ENCODE results near the gene ETV6.
"Not testable (repeated sequence)": the region's sequence is repeated elsewhere in the genome, so short reads cannot be mapped to it uniquely, and the experiment has no call there.

ETV6 gene

GRCh38 chr12:11668611-11669010, 19.1 kb downstream of the ETV6 start:
- no peak for DNase-seq (ENCODE audit: low read depth in 2 of 2)

- DNase-seq (ENCODE audit: low read depth in 2 of 2): no peak
Measured at GRCh38 chr12:11669348-11669747, 19.9 kb downstream of the ETV6 start.

DNA sequence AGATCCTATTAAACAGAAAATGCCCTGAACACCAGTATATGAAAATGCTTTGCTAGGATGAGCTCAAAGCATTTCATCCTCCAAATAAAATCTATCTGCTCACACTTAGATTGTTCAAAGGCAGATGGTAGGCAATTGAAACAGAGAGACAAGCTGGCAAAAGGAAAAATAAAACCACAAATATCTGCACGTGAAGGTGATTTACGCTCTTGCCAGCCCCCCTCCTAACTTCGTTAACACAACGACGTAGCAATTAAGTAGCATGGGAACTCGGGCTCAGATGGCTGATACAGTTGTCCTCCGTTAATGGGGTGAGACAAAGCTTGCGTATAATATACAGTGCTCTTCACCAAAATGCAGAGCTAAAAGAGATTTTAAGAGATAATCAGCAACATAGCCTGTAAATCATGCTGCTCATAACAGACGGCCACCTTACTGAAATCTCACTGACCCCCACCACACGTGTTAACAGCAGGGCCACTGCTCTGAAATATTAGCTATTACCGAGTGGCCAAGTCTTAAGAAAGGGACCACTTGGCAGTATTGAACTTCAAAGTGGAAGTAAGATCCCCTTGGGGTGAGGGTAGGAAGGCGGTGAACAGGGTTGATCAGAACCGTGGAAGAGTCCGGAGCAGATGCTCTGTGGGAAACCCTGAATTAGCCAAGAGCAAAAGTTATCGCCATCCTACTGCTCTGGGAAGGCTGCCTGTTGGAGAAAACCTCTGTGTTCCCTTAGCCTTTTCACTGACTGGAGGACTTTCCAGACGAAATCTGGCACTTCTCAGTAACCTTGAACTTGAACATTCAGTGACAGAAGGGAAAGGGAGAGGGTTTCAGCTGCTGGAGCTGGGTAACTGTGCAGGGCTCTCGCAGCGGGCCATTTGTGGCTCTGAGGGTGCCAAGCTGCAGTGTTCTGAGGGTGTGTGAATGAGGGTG, 23.1 kb downstream of the ETV6 start:
- DNase-seq (ENCODE audit: low read depth in 2 of 2): no peak

DNA sequence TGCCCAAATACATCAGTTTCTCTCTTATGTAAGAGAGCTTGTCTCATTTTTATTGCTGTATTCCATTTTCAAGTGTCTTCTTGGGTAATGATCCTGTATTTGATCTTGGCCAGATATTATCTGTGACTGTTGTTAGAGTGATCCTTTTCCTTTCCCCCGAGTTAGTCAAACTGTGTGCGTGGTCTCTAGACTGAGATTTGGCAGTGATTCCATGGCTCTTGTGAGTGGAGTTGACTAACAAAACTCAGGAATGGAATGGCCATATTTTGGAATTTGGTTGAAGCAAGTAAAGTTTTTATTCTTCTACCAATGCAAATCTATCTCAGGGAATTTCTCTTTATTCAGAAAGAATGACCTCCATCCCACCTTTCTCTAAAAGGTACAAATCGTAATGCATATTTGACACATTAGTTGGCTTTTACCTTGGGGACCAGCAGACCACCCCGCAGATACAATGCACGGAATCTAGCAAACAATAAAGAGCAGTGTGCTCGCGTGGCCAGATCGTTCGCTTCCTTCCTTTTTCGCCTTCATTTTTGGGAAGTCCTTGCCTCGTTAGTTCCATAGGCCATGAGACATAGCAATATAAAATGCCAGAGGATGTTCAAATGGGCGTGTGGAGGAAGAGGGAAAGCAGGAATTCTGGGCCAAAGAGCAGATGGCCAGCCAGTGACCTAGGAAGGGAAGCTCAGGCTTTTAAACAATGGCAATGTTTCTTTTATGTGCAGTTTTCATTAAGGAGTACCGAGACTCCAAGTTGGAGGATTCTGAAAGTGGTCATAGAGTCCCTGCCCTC, 24.4 kb downstream of the ETV6 start:
- no peak for DNase-seq (ENCODE audit: low read depth in 2 of 2)

- no peak for DNase-seq (ENCODE audit: low read depth in 2 of 2)
Measured at GRCh38 chr12:11674894-11675390, 25.5 kb downstream of the ETV6 start.

DNA sequence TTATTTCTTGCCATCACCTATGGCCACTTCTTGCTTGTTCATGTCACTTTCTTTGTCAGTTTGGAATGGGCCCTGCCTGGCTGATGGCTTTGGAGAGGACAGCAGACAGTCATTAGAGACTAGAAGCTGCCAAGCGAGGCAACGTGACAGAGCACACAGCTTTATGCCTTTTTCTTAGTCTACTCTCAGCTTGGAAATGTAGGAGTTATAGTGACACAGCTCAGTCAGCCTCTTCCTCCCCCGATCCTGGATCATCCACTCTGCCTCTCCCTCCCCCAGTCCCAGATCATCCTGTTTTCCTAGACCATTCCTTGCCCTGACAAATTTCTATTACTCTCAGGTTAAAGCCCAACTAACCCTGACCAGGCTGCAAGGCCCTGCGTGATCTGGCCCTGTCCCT, 26.6 kb downstream of the ETV6 start:
- no peak for DNase-seq (ENCODE audit: low read depth in 2 of 2)

- DNase-seq (ENCODE audit: low read depth in 2 of 2): no peak
Measured at GRCh38 chr12:11677093-11677492, 27.6 kb downstream of the ETV6 start.

GRCh38 chr12:11677752-11678151, 28.3 kb downstream of the ETV6 start:
- no peak for DNase-seq (ENCODE audit: low read depth in 2 of 2)

DNA sequence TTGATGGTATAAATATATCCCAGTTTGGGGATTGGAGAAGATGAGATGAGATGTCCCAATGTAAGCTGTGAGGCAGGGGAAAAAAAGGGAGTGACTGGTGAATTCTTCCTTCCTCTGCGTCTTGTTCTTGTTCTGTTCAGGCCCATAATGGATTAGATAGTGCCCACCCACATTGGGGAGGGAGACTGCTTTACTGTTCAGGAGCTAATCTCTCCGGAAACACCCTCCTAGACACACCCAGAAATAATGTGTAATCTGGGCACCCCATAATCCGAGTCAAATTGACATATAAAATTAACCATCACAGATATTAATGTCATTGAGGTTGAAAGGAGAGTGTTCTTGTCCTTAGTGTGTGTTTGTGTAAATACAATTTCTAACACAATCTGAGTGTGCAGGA, 29.3 kb downstream of the ETV6 start:
- DNase-seq (ENCODE audit: low read depth in 2 of 2): no peak

DNA sequence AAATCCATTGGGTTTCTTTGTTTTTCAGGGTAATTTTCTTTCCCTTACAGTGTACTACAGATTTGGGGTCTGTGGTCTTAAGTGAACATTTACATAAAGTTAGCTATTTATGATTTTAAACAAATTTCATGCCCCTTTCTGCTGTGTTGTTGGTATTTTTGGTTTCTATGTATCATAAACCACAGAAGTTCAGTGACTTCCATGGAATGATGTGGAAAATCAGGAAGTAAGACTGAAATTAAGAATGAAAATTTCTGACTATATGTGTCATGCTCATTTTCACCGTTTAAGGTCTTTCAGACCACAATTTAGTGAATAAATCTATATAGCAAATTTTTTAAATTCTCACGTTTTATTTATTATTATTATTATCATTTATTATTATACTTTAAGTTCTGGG, 31.7 kb downstream of the ETV6 start:
- DNase-seq (ENCODE audit: low read depth in 2 of 2): no peak

DNA sequence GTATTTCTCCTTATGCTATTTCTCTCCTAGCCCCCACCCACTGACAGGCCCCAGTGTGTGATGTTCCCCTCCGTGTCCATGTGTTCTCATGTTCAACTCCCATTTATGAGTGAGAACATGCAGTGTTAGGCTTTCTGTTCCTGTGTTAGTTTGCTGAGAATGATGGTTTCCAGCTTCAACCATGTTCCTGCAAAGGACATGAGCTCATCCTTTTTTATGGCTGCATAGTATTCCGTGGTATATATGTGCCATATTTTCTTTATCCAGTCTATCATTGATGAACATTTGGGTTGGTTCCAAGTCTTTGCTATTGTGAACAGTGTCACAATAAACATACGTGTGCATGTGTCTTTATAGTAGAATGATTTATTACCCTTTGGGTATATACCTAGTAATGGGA, 32.2 kb downstream of the ETV6 start:
- not testable (repeated sequence) for DNase-seq (ENCODE audit: low read depth in 2 of 2)

DNA sequence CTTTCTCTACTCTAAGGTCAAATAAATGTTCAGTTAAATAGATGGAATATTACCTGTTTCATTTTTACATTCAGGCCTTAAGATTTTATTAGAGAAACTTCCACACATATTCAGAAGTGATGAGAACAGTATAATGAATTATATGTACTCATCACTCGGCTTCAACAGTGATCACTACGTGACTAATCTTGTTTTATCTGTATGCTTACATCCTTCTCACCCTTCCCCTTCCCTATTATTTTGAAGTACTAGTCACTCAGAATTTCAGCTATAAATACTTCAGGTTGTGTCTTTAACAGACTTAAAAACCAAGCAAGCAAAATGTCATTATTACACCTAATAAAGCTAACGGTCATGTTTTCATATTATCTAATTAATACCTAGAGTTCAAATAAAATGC, 34.9 kb downstream of the ETV6 start:
- DNase-seq (ENCODE audit: low read depth in 2 of 2): no peak

DNA sequence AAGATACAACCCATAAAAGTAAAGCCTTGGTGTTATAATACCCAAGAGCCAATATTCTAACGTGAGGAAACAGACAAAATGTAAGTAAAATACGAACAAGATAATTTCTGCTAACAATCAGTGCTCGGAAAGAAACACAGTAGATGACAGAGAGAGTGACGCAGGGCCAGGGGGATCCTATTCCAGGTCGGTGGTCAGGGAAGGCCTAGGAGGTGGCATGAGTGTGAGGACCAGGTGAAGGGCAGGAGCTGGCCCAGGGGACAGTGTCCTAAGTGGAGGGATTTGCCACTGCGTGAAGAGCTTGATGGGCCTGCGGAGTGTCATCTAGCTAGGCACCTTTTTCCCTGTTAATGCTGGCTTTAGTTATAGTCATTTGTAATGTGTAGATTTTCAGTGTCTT, 35.3 kb downstream of the ETV6 start:
- no peak for DNase-seq (ENCODE audit: low read depth in 2 of 2)

DNA sequence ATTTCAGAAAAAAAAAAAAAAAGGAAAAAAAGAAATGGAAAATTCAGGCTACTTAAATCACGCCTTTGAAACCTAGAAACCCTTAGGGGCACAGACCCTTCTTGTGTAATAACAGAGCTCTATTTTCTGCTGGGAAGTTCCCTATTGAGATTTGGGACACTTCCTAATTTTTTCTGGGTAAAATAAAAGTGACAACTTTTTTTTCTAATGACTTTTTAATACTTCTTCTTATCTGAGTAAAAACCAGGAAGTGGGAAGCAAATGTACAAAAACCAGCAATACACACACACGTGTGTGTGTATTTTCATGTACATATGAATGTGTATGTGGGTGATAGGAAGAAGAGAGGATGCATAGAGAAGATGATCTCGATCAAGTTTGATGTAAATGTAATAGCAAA, 35.8 kb downstream of the ETV6 start:
- DNase-seq (ENCODE audit: low read depth in 2 of 2): no peak

DNA sequence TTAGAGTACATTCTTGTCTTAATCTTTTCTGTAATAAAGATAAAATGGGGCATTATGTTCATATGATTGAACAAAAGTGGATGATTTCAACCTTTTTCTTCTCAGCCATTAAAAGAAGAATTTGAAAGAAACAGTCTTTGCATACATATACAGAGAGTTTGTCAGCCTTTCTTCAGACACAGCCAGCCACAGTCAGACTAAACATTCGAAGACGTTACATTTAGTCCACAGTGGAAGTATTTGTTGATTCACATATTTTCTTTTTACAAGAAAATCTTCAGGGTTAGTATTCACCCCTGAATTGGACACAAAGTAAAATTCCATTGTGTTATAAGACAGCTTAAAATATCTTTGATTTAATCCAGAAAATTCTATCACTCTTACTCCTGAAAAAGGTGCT, 36.2 kb downstream of the ETV6 start:
- no peak for DNase-seq (ENCODE audit: low read depth in 2 of 2)

GRCh38 chr12:11686120-11686519, 36.6 kb downstream of the ETV6 start:
- no peak for DNase-seq (ENCODE audit: low read depth in 2 of 2)

DNA sequence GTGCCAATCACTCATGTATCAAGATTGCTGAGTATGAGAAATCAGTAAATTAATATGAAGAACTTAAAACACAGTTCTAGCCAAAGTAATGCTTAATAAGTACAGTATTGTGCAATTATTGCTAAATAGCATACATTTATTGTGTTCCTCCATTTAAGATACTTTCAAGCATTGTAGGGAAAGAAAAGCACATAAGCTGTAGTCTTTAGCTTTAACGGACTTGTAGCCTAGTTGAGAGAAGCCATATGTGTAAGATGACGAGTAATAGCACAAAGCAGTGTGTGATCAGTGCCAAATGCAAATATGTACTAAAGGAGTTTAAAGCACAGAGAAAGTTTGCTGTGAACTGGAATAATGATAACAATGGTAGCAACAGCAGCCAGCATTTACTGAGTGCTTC, 38.1 kb downstream of the ETV6 start:
- DNase-seq (ENCODE audit: low read depth in 2 of 2): no peak

- DNase-seq (ENCODE audit: low read depth in 2 of 2): no peak
Measured at GRCh38 chr12:11688379-11688778, 38.9 kb downstream of the ETV6 start.

DNA sequence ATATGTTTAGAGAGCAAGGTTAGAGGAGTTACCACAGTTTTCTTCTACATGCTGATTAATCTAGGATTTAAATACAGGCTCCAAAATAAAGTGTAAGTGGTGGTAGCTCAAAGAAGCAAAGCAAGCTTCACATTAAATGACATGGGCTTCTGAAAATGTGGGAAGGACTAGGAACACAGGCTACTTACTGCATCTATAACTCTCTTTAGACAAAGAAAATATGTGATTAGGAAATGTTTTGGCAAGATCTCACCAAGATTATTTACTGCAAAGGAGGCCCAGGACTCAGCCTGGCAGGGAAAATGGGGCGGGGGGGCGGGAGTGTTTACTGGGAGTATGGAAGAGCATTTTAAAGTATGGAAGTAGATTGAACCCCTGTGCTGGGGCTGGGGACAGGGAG, 39.4 kb downstream of the ETV6 start:
- DNase-seq (ENCODE audit: low read depth in 2 of 2): no peak

DNA sequence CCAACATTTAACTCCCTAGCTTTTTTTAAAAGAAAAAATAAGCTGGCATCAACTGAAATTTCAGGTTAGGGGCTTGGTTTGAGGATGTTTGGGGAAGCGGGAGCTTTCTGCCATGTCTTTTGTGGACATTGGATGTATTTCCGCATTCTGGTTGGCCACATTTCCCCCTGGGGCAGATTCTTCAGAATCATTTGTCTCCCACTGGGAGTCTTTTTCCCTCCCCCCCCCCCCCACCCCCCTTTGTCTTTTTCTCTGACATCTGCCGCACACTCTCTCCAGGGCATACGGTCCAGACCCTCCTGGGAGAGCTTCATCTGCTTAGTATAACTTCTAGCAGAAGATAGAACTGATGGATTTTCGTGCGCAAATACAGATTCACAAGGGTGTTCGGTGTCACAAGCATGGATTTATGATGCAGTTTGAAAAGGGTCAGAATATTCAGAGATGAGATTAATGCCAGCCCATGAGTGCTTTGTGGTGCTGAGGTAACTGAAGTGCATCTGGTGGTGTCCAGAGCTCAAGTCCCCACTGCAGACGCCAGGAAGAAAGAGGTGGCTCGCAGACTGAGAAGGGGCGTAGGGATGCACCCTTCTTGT, 40.2 kb downstream of the ETV6 start:
- DNase-seq (ENCODE audit: low read depth in 2 of 2): no peak

DNA sequence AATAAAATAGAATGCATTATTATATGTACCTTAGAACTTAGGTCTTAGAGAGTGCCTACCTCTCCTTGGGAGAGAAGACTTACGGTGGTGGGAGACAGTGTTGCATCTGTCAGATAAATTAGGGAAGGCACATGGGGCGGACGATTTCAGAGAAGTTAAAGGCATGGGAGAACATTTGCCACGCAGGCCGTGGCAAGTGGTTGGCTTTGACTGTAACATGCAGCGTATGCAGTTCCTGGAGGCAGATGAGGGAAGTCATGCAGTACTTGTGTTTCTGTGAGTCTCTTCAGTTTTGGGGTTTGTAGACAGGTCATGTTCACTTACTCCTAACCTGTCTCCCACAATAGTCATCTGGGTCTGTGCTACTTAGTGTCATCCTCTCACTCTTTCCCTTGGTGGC, 43.6 kb downstream of the ETV6 start:
- DNase-seq (ENCODE audit: low read depth in 2 of 2): no peak

- DNase-seq (ENCODE audit: low read depth in 2 of 2): no peak
Measured at GRCh38 chr12:11693601-11694000, 44.1 kb downstream of the ETV6 start.
